A673 (cell line): ENCODE data around the gene PSME3IP1. TPM values are rescaled to one million over a fixed set of nuclear protein-coding genes. Genes with fewer than 3 reads are reported as not detected.

ENCODE experiments used
- BruUV-seq: library from RNA; stranded (reverse); fragments of 400-500 nt; replicated peaks from 2 replicates; lab custom pipeline; 2021; lab: Mats Ljungman, UMichigan
- CTCF ChIA-PET: fragments of 300-600 bp; sonication (Branson Sonifier 250); formaldehyde crosslinking; loops from one replicate; lab custom pipeline; 2022; ENCODE audit warnings: antibody characterized with exemption; lab: Charles Lee
- POLR2A ChIA-PET: fragments of 300-600 bp; sonication (Branson Sonifier 250); formaldehyde crosslinking; loops from one replicate; lab custom pipeline; 2022; ENCODE audit warnings: antibody characterized with exemption; ENCODE audit not compliant: low non-redundant PET; lab: Charles Lee
- DNase-seq: peaks from one replicate; pipeline ENCODE4 v3.0.0-alpha.2; 2015; ENCODE audit warnings: low spot score
- H3K27ac ChIP-seq: fragments of 200-600 bp; sonication (generic); 2 replicates; pipeline ENCODE4 v1.5.1; 2016; ENCODE audit warnings: mixed run types, low read depth, mild to moderate bottlenecking, mixed read lengths, antibody characterized with exemption, low read length; ENCODE audit not compliant: poor library complexity, severe bottlenecking
- H3K27me3 ChIP-seq: fragments of 200-600 bp; sonication (generic); replicated peaks from 2 replicates; pipeline ENCODE4 v1.6.1; 2017; ENCODE audit warnings: mixed run types, low read depth, mild to moderate bottlenecking, mixed read lengths, antibody characterized with exemption, low read length; ENCODE audit not compliant: insufficient read depth, poor library complexity
- H3K36me3 ChIP-seq: fragments of 200-600 bp; sonication (generic); 2 replicates; pipeline ENCODE4 v1.6.1; 2016; ENCODE audit warnings: mixed run types, mild to moderate bottlenecking, mixed read lengths, antibody characterized with exemption, low read length; ENCODE audit not compliant: insufficient read depth, poor library complexity, severe bottlenecking
- H3K4me1 ChIP-seq: fragments of 200-600 bp; sonication (generic); 2 replicates; pipeline ENCODE4 v1.6.1; 2017; ENCODE audit warnings: mixed run types, mild to moderate bottlenecking, mixed read lengths, antibody characterized with exemption, low read length; ENCODE audit not compliant: insufficient read depth, poor library complexity, severe bottlenecking
- H3K4me3 ChIP-seq: fragments of 200-600 bp; sonication (generic); 2 replicates; pipeline ENCODE4 v1.5.1; 2016; ENCODE audit warnings: low read depth, mixed run types, mild to moderate bottlenecking, mixed read lengths, low read length; ENCODE audit not compliant: poor library complexity, severe bottlenecking
- H3K9me3 ChIP-seq: fragments of 200-600 bp; sonication (generic); 2 replicates; pipeline ENCODE4 v1.6.1; 2016; ENCODE audit warnings: mixed run types, low read depth, mild to moderate bottlenecking, mixed read lengths, antibody characterized with exemption, low read length; ENCODE audit not compliant: poor library complexity, severe bottlenecking
- CTCF ChIP-seq: fragments of 300-800, 200-600 bp; sonication (generic); conservative IDR thresholded peaks from 2 replicates; pipeline ENCODE4 v1.5.1; 2017; ENCODE audit warnings: low read depth, mild to moderate bottlenecking, antibody characterized with exemption, low read length, moderate library complexity, mixed read lengths
- EZH2 ChIP-seq: fragments of 200-600 bp; sonication (generic); IDR thresholded peaks from 2 replicates; pipeline ENCODE4 v1.6.1; 2017; ENCODE audit warnings: borderline replicate concordance, low read depth, mild to moderate bottlenecking, mixed read lengths, antibody characterized with exemption, low read length; ENCODE audit not compliant: poor library complexity, severe bottlenecking
- intact Hi-C: fragments of 100-400 bp; cut with micrococcal nuclease; formaldehyde crosslinking; loops from one replicate; pipeline ENCODE4 v1.10.0; 2022; ENCODE audit not compliant: unreplicated experiment
- total RNA-seq: library from RNA; stranded (reverse); gene quantifications from 2 replicates; pipeline ENCODE4 v1.2.3, GENCODE V29; 2021

The PSME3IP1 gene
- total RNA-seq, 1 experiment from 2014 or later = 128 TPM

DNA sequence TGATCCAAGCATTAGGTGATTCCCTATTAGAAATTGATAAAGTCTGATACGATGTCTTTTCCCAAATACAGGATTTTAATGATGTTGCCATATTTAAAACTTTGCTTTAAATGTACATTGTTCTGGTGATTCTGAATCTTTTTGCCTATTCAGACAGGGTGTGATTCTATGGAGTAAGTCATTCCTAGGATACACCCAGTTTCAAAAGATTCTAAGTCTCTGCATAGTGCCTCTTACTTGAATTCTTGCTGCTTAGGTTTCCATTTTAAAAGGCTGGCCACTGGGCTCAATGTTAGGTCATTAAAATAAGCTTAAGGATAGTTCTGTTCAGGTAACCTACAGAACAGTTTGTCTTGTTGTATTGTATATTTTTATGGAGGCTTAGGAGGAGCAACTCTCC, 37.2 kb upstream of the PSME3IP1 start:
- no TSS peak for BruUV-seq
- intact Hi-C loops = no loop called here

DNA sequence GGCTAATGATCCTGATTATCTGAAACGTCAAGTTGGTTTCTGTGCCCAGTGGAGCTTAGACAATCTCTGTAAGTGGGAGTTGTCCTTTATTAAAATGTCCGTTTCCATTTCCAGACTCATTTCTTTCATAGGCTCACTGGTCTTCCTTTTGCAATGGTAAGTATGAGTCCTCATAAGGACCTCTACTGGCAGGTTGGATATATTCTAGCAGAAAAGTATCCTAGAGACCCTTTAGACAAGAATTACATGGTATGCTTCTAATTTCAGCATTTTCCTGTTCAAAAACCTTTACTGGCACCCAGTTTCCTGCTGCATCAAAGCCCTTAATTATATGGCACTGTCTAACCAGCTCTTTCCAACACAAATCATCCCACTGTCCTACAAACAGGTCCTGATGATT, 31.1 kb upstream of the PSME3IP1 start:
- H3K4me3 ChIP-seq = no peak overlapping the region
- TF ChIP-seq EZH2 = no peak
- no peak for TF ChIP-seq CTCF
- DNase-seq = no peak
- POLR2A ChIA-PET = no interaction called here
- no TSS peak for BruUV-seq
- intact Hi-C loops = no loop called here
- H3K9me3 ChIP-seq = peaks cover 8% of the 10 kb centered on the region
- H3K36me3 ChIP-seq = peaks cover 79% of the 10 kb centered on the region
- CTCF ChIA-PET = no interaction called here
- no peaks in the 10 kb centered on the region for H3K27me3 ChIP-seq
- no peaks in the 10 kb centered on the region for H3K4me1 ChIP-seq
- H3K27ac ChIP-seq = no peak overlapping the region

More for the DNA sequence above, 37.2 kb upstream of the PSME3IP1 start:
- DNase-seq = no peak
- Histone ChIP-seq H3K4me3 (no peak overlapping the region), H3K27me3 (no peaks in the 10 kb centered on the region), H3K36me3 (peaks cover 59% of the 10 kb centered on the region), H3K27ac (no peak overlapping the region), H3K4me1 (no peaks in the 10 kb centered on the region), H3K9me3 (no peaks in the 10 kb centered on the region)
- POLR2A ChIA-PET = no interaction called here
- CTCF ChIA-PET = no interaction called here
- no peak for TF ChIP-seq EZH2
- TF ChIP-seq CTCF = no peak

DNA sequence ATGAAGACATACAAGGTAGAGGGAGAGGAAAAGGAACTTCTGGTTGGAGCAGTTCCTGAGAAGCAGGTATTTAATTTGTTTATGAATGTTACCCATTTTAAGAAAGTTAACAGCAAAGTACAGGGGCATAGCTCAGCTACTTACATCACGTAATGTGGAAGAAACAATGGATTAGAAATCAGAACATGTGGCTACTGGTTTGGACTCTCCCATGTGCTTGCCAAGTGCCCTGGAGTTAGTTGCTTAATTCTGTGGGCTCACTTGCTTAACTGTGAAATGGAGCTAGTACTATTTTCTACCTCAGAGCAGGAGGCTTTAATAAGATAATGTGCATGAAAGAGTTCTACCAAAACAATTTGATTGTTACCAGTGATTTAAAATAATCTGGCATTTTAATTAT, 27.6 kb upstream of the PSME3IP1 start:
- no peaks in the 10 kb centered on the region for H3K4me1 ChIP-seq
- no TSS peak for BruUV-seq
- POLR2A ChIA-PET = no interaction called here

More for the DNA sequence above, 27.6 kb upstream of the PSME3IP1 start:
- Histone ChIP-seq H3K27me3 (no peaks in the 10 kb centered on the region), H3K4me3 (no peak overlapping the region), H3K36me3 (peaks cover 74% of the 10 kb centered on the region), H3K27ac (no peak overlapping the region), H3K9me3 (peaks cover 8% of the 10 kb centered on the region)
- intact Hi-C loops = no loop called here
- TF ChIP-seq EZH2 = no peak
- no peak for TF ChIP-seq CTCF
- CTCF ChIA-PET = no interaction called here
- DNase-seq = no peak
